PC-3 (cell line): Measurements from ENCODE around the gene KCNK2. TPM values are rescaled to one million over a fixed set of nuclear protein-coding genes. Genes with fewer than 3 reads are reported as not detected.

Experiments
- ATAC-seq: fragments of 200-7000 bp; cut with Tn5 transposase; 2 replicates; pipeline ENCODE4 v1.9.1; 2020; ENCODE audit warnings: mild to moderate bottlenecking, moderate library complexity
- BruUV-seq: library from RNA; stranded (reverse); fragments of 400-500 nt; replicated peaks from 2 replicates; lab custom pipeline; 2021; lab: Mats Ljungman, UMichigan
- CTCF ChIA-PET: fragments of 300-600 bp; sonication (Branson Sonifier 250); formaldehyde crosslinking; loops from one replicate; lab custom pipeline; 2022; ENCODE audit warnings: antibody characterized with exemption; lab: Charles Lee
- POLR2A ChIA-PET: fragments of 300-600 bp; sonication (Branson Sonifier 250); formaldehyde crosslinking; loops from one replicate; lab custom pipeline; 2022; ENCODE audit warnings: antibody characterized with exemption; ENCODE audit not compliant: unreplicated experiment; lab: Charles Lee
- DNase-seq: peaks from one replicate; pipeline ENCODE4 v3.0.0-alpha.2; 2015
- H2AFZ ChIP-seq: fragments of 300-600 bp; sonication (generic); 2 replicates; pipeline ENCODE4 v1.6.0; 2016; ENCODE audit warnings: antibody characterized with exemption, low read length
- H3F3A ChIP-seq: fragments of 300-600 bp; sonication (generic); one replicate; pipeline ENCODE4 v1.6.0; 2017; ENCODE audit warnings: antibody characterized with exemption, low read length, control low read depth, mild to moderate bottlenecking; ENCODE audit not compliant: unreplicated experiment
- H3K27ac ChIP-seq: fragments of 300-600 bp; sonication (generic); 2 replicates; pipeline ENCODE4 v1.5.1; 2016; ENCODE audit warnings: mild to moderate bottlenecking, low read length
- H3K27me3 ChIP-seq: fragments of 300-600 bp; sonication (generic); 2 replicates; pipeline ENCODE4 v1.6.1; 2016; ENCODE audit warnings: low read length, mixed read lengths
- H3K36me3 ChIP-seq: fragments of 300-600 bp; sonication (generic); 2 replicates; pipeline ENCODE4 v1.6.1; 2016; ENCODE audit warnings: low read depth, mixed run types, low read length, mixed read lengths
- H3K4me1 ChIP-seq: fragments of 300-600 bp; sonication (generic); 2 replicates; pipeline ENCODE4 v1.5.1; 2016; ENCODE audit warnings: low read length; ENCODE audit not compliant: insufficient read depth
- H3K4me2 ChIP-seq: fragments of 300-600 bp; sonication (generic); 2 replicates; pipeline ENCODE4 v1.6.0; 2016; ENCODE audit warnings: low read length
- H3K4me3 ChIP-seq: fragments of 300-600 bp; sonication (generic); 2 replicates; pipeline ENCODE4 v1.5.1; 2016; ENCODE audit warnings: mild to moderate bottlenecking, low read length, mixed read lengths
- H3K79me2 ChIP-seq: fragments of 300-600 bp; sonication (generic); 2 replicates; pipeline ENCODE4 v1.6.1; 2017; ENCODE audit warnings: low read length, mixed read lengths
- H3K9ac ChIP-seq: fragments of 300-600 bp; sonication (generic); 2 replicates; pipeline ENCODE4 v1.6.0; 2016; ENCODE audit warnings: mild to moderate bottlenecking, low read length
- H3K9me2 ChIP-seq: fragments of 300-600 bp; sonication (generic); replicated peaks from 2 replicates; pipeline ENCODE4 v1.6.1; 2016; ENCODE audit warnings: mixed run types, low read length, mixed read lengths
- H3K9me3 ChIP-seq: fragments of 300-600 bp; sonication (generic); 2 replicates; pipeline ENCODE4 v1.6.1; 2016; ENCODE audit warnings: low read length, mixed read lengths
- H4K20me1 ChIP-seq: fragments of 300-600 bp; sonication (generic); 2 replicates; pipeline ENCODE4 v1.6.1; 2016; ENCODE audit warnings: low read length, mixed read lengths
- CTCF ChIP-seq: fragments of 300-600 bp; sonication (generic); conservative IDR thresholded peaks from 2 replicates; pipeline ENCODE4 v1.5.1; 2017; ENCODE audit warnings: antibody characterized with exemption, low read depth, mild to moderate bottlenecking, low read length
- EZH2 ChIP-seq: fragments of 300-600 bp; sonication (generic); IDR thresholded peaks from one replicate; pipeline ENCODE4 v1.6.1; 2017; ENCODE audit warnings: antibody characterized with exemption, mild to moderate bottlenecking, low read length; ENCODE audit not compliant: unreplicated experiment
- EZH2phosphoT487 ChIP-seq: fragments of 300-600 bp; sonication (generic); IDR thresholded peaks from 2 replicates; pipeline ENCODE4 v1.6.1; 2018; ENCODE audit warnings: mild to moderate bottlenecking, antibody characterized with exemption, low read length, borderline replicate concordance
- intact Hi-C: fragments of 100-400 bp; cut with micrococcal nuclease; formaldehyde crosslinking; loops from 2 replicates; pipeline ENCODE4 v1.9.0; 2023
- total RNA-seq: library from RNA; depleted of rRNA; stranded (reverse); fragments of >200 nt; gene quantifications from 2 replicates; pipeline ENCODE4 v1.2.3, GENCODE V29; 2014

KCNK2 gene
- total RNA-seq, 1 experiment from 2014 or later: not detected

- ATAC-seq (no peak), DNase-seq (no peak)
- no peak overlapping the region for H2AFZ ChIP-seq
- H3F3A ChIP-seq: no peaks in the 10 kb centered on the region
- no peak overlapping the region for H3K4me3 ChIP-seq
- H3K4me1 ChIP-seq: peaks cover 19% of the 10 kb centered on the region
- no peaks in the 10 kb centered on the region for H4K20me1 ChIP-seq
- H3K9ac ChIP-seq: no peak overlapping the region
- peaks cover 10% of the 10 kb centered on the region for H3K9me3 ChIP-seq
- TF ChIP-seq CTCF: no peak
- no peak for TF ChIP-seq EZH2
- no peak for TF ChIP-seq EZH2phosphoT487
- no peaks in the 10 kb centered on the region for H3K27me3 ChIP-seq
- intact Hi-C loops: no loop called here
- no peaks in the 10 kb centered on the region for H3K9me2 ChIP-seq
- no TSS peak for BruUV-seq
- no peaks in the 10 kb centered on the region for H3K36me3 ChIP-seq
- ChIA-PET CTCF (no interaction called here), POLR2A (no interaction called here)
- no peak overlapping the region for H3K27ac ChIP-seq
- no peaks in the 10 kb centered on the region for H3K79me2 ChIP-seq
- no peak overlapping the region for H3K4me2 ChIP-seq
Measured at GRCh38 chr1:215141460-215141859, 58.9 kb downstream of the KCNK2 start.

GRCh38 chr1:215143497-215143896, 61.0 kb downstream of the KCNK2 start:
- H2AFZ ChIP-seq: no peak overlapping the region
- no peak overlapping the region for H3K4me3 ChIP-seq
- H3F3A ChIP-seq: no peaks in the 10 kb centered on the region
- H3K9me3 ChIP-seq: peaks cover 10% of the 10 kb centered on the region
- H3K36me3 ChIP-seq: no peaks in the 10 kb centered on the region
- CTCF ChIA-PET: no interaction called here
- H3K4me2 ChIP-seq: no peak overlapping the region
- H3K4me1 ChIP-seq: peaks cover 32% of the 10 kb centered on the region
- intact Hi-C loops: no loop called here
- H3K27ac ChIP-seq: no peak overlapping the region
- no peaks in the 10 kb centered on the region for H3K79me2 ChIP-seq
- no TSS peak for BruUV-seq
- no peak for ATAC-seq
- no peaks in the 10 kb centered on the region for H3K9me2 ChIP-seq
- no peak for TF ChIP-seq EZH2phosphoT487
- no peak for TF ChIP-seq EZH2
- no peak; the same call in 1 of the 2 replicates for TF ChIP-seq CTCF
- POLR2A ChIA-PET: no interaction called here
- DNase-seq: no peak
- no peaks in the 10 kb centered on the region for H4K20me1 ChIP-seq
- no peak overlapping the region for H3K9ac ChIP-seq
- H3K27me3 ChIP-seq: no peaks in the 10 kb centered on the region

- peak; percentile 64 for ATAC-seq
- Histone ChIP-seq H2AFZ (peak overlapping the region; percentile 51), H3K27me3 (no peaks in the 10 kb centered on the region), H3F3A (no peaks in the 10 kb centered on the region), H3K9me2 (no peaks in the 10 kb centered on the region), H3K4me2 (peak overlapping the region; percentile 34), H3K27ac (no peak overlapping the region), H3K79me2 (no peaks in the 10 kb centered on the region), H3K9me3 (peaks cover 8% of the 10 kb centered on the region), H3K4me3 (peak overlapping the region; percentile 5; the same call in 1 of the 2 replicates), H3K4me1 (peaks cover 21% of the 10 kb centered on the region), H3K9ac (no peak overlapping the region), H4K20me1 (no peaks in the 10 kb centered on the region), H3K36me3 (no peaks in the 10 kb centered on the region)
- ChIA-PET CTCF (interaction anchor here (0.6 to 3.6 kb wide), 8 partner anchors 210 to 490 kb away, joined by 3 to 29 read pairs (median 4); no protein-coding TSS in a partner anchor), POLR2A (no interaction called here)
- no peak for TF ChIP-seq EZH2phosphoT487
- TF ChIP-seq EZH2: no peak
- peak; percentile 98 for TF ChIP-seq CTCF
- DNase-seq: peak; percentile 82
- BruUV-seq: no TSS peak
- intact Hi-C loops: loop anchor here (1.0 to 5.0 kb wide), 6 partner anchors 69 to 487 kb away; no protein-coding TSS in a partner anchor
Measured at GRCh38 chr1:215146240-215146975, 63.9 kb downstream of the KCNK2 start.
